GM23338 (cell line): Measurements from ENCODE around the gene KRTDAP. TPM values are rescaled to one million over a fixed set of nuclear protein-coding genes. Genes with fewer than 3 reads are reported as not detected.
A peak's percentile ranks its signal among the peaks of the same experiment; 100 is the strongest.

ENCODE experiments used
- ATAC-seq: fragments of 200-7000 bp; cut with Tn5 transposase; 3 replicates; pipeline ENCODE4 v1.9.1; 2020
- DNase-seq: peaks from one replicate; pipeline ENCODE4 v3.0.0-alpha.2; 2015; ENCODE audit warnings: low spot score
- H2AFZ ChIP-seq: fragments of 200-600 bp; sonication (generic); 2 replicates; pipeline ENCODE4 v1.8.0; 2016; ENCODE audit warnings: antibody characterized with exemption, mild to moderate bottlenecking, moderate library complexity
- H3F3A ChIP-seq: fragments of 200-600 bp; sonication (generic); replicated peaks from 2 replicates; pipeline ENCODE4 v1.8.0; 2017; ENCODE audit warnings: antibody characterized with exemption, mixed run types, low read depth
- H3K27ac ChIP-seq: fragments of 200-600 bp; sonication (generic); 2 replicates; pipeline ENCODE4 v1.6.1; 2016; ENCODE audit warnings: low read depth
- H3K27me3 ChIP-seq: fragments of 200-600 bp; sonication (generic); 2 replicates; pipeline ENCODE4 v1.8.0; 2016; ENCODE audit warnings: mild to moderate bottlenecking, mixed run types, moderate library complexity; ENCODE audit not compliant: insufficient read depth
- H3K36me3 ChIP-seq: fragments of 200-600 bp; sonication (generic); 2 replicates; pipeline ENCODE4 v1.8.0; 2016; ENCODE audit warnings: mild to moderate bottlenecking; ENCODE audit not compliant: insufficient read depth
- H3K4me1 ChIP-seq: fragments of 200-600 bp; sonication (generic); 2 replicates; pipeline ENCODE4 v1.8.0; 2016; ENCODE audit warnings: mild to moderate bottlenecking, moderate library complexity; ENCODE audit not compliant: insufficient read depth
- H3K4me2 ChIP-seq: fragments of 200-600 bp; sonication (generic); 2 replicates; pipeline ENCODE4 v1.7.1; 2017; ENCODE audit warnings: mixed run types
- H3K4me3 ChIP-seq: fragments of 200-600 bp; sonication (generic); 2 replicates; pipeline ENCODE4 v1.6.1; 2016; ENCODE audit warnings: mixed run types
- H3K79me2 ChIP-seq: fragments of 200-600 bp; sonication (generic); replicated peaks from 2 replicates; pipeline ENCODE4 v1.8.0; 2017; ENCODE audit warnings: mild to moderate bottlenecking; ENCODE audit not compliant: insufficient read depth
- H3K9me2 ChIP-seq: fragments of 200-600 bp; sonication (generic); 2 replicates; pipeline ENCODE4 v1.8.0; 2017; ENCODE audit not compliant: insufficient read depth
- H4K20me1 ChIP-seq: fragments of 200-600 bp; sonication (generic); replicated peaks from 2 replicates; pipeline ENCODE4 v1.8.0; 2017; ENCODE audit warnings: mild to moderate bottlenecking; ENCODE audit not compliant: insufficient read depth
- H3K27ac Mint-ChIP-seq: 2 replicates; pipeline ENCODE4 v1.8.0; 2020; ENCODE audit warnings: inconsistent platforms, mild to moderate bottlenecking, moderate library complexity, mixed read lengths
- H3K27me3 Mint-ChIP-seq: 3 replicates; pipeline ENCODE4 v1.8.0; 2022; ENCODE audit warnings: low read depth, mild to moderate bottlenecking, moderate library complexity, mixed read lengths, inconsistent platforms; ENCODE audit not compliant: insufficient read depth, poor library complexity
- H3K36me3 Mint-ChIP-seq: 3 replicates; pipeline ENCODE4 v1.8.0; 2021; ENCODE audit warnings: low read depth, mild to moderate bottlenecking, inconsistent platforms, moderate library complexity, mixed read lengths
- H3K4me1 Mint-ChIP-seq: 3 replicates; pipeline ENCODE4 v1.8.0; 2020; ENCODE audit warnings: mild to moderate bottlenecking, inconsistent platforms, mixed read lengths
- H3K4me3 Mint-ChIP-seq: 3 replicates; pipeline ENCODE4 v1.8.0; 2021; ENCODE audit warnings: moderate library complexity, mild to moderate bottlenecking, inconsistent platforms, mixed read lengths
- H3K9me3 Mint-ChIP-seq: 3 replicates; pipeline ENCODE4 v1.8.0; 2020; ENCODE audit warnings: moderate library complexity, mild to moderate bottlenecking, inconsistent platforms, mixed read lengths
- CREB1 ChIP-seq: fragments of 250-450 bp; sonication (Bioruptor Pico); IDR thresholded peaks from 2 replicates; pipeline ENCODE4 v1.5.0; 2020; ENCODE audit warnings: low read depth, mild to moderate bottlenecking, moderate library complexity
- EZH2 ChIP-seq: fragments of 200-600 bp; sonication (generic); IDR thresholded peaks from one replicate; pipeline ENCODE4 v1.8.0; 2017; ENCODE audit warnings: antibody characterized with exemption, mild to moderate bottlenecking, low read depth; ENCODE audit not compliant: unreplicated experiment
- EZH2phosphoT487 ChIP-seq: fragments of 200-600 bp; sonication (generic); IDR thresholded peaks from one replicate; pipeline ENCODE4 v1.8.1; 2018; ENCODE audit warnings: antibody characterized with exemption; ENCODE audit not compliant: unreplicated experiment
- JUNB ChIP-seq: IDR thresholded peaks from one replicate; pipeline ENCODE4 v1.6.1; 2016; ENCODE audit warnings: antibody characterized with exemption; ENCODE audit not compliant: unreplicated experiment
- NANOG ChIP-seq: IDR thresholded peaks from 2 replicates; pipeline ENCODE4 v1.6.1; 2016; ENCODE audit warnings: antibody characterized with exemption, borderline replicate concordance
- POLR2AphosphoS5 ChIP-seq: IDR thresholded peaks from 2 replicates; pipeline ENCODE4 v1.6.1; 2016; ENCODE audit warnings: antibody characterized with exemption, low read depth
- STAT1 ChIP-seq: IDR thresholded peaks from one replicate; pipeline ENCODE4 v1.6.1; 2016; ENCODE audit warnings: antibody characterized with exemption; ENCODE audit not compliant: unreplicated experiment
- ZNF114 ChIP-seq: fragments of 250-450 bp; sonication (Bioruptor Pico); IDR thresholded peaks from 2 replicates; pipeline ENCODE4 v1.5.0; 2020; ENCODE audit warnings: mild to moderate bottlenecking, moderate library complexity
- ZNF331 ChIP-seq: fragments of 250-450 bp; sonication (Bioruptor Pico); IDR thresholded peaks from 2 replicates; pipeline ENCODE4 v1.5.0; 2020; ENCODE audit warnings: low read depth, mild to moderate bottlenecking, moderate library complexity
- polyA plus RNA-seq: library from polyadenylated mRNA; unstranded; fragments of >200 nt; fragmentation: Nextera tagmentation; extraction: Ambion mirVana; gene quantifications from 2 replicates; pipeline ENCODE4 v1.2.1, GENCODE V29; 2016
- total RNA-seq: library from RNA; depleted of rRNA; stranded (reverse); fragments of >200 nt; shearing (Covaris generic); gene quantifications from 2 replicates; pipeline ENCODE4 v1.2.3, GENCODE V29; 2014
- TF ChIP-seq, protein P1 (sequence below): IDR thresholded peaks from 2 replicates; pipeline ENCODE4 v1.6.1; 2016; ENCODE audit warnings: antibody characterized with exemption
- TF ChIP-seq, protein P2 (sequence below): fragments of 250-450 bp; sonication (Bioruptor Pico); IDR thresholded peaks from 2 replicates; pipeline ENCODE4 v1.5.0; 2020; ENCODE audit warnings: mild to moderate bottlenecking, moderate library complexity

Gene KRTDAP
- total and polyA plus RNA-seq, 2 experiments from 2014 or later = 2.7 TPM; not detected in 1

DNA sequence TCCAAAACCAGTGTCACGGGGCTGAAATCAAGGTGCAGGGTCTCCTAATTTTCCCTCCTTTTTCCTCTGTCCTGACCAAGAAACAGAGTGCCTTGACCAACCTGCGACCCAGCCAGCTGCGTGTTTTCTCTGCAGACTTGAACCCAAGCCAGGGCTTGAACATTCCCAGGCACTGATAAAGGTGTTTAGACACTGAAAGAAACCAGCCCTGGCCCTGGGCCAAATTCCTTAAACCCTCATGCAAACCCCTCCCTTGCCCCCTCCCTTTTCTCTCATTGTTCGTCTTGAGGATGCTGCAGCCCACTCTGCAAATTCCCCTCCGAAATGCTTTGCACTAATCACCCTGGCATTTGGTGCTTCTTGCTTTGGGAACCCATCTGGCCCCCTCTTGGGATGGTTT is 51.7 kb downstream of the KRTDAP start:
- H3K4me1 ChIP-seq = no peaks in the 10 kb centered on the region
- H4K20me1 ChIP-seq = no peaks in the 10 kb centered on the region
- ATAC-seq = peak; percentile 29; the same call in 1 of the 3 replicates
- H3F3A ChIP-seq = no peaks in the 10 kb centered on the region
- peak; percentile 48 for DNase-seq
- no peak overlapping the region for H3K4me2 ChIP-seq
- no peaks in the 10 kb centered on the region for H3K27me3 ChIP-seq
- no peaks in the 10 kb centered on the region for H3K79me2 ChIP-seq
- peaks cover 5% of the 10 kb centered on the region for H3K27me3 Mint-ChIP-seq
- H2AFZ ChIP-seq = peak overlapping the region; percentile 29; the same call in 1 of the 2 replicates
- no peaks in the 10 kb centered on the region for H3K9me2 ChIP-seq
- no peaks in the 10 kb centered on the region for H3K36me3 ChIP-seq
- no peaks in the 10 kb centered on the region for H3K4me1 Mint-ChIP-seq
- no peak overlapping the region for H3K4me3 Mint-ChIP-seq
- no peak overlapping the region for H3K27ac ChIP-seq
- no peaks in the 10 kb centered on the region for H3K36me3 Mint-ChIP-seq
- H3K27ac Mint-ChIP-seq = no peak overlapping the region
- no peaks in the 10 kb centered on the region for H3K9me3 Mint-ChIP-seq
- TF ChIP-seq EZH2phosphoT487 (no peak), JUNB (no peak), POLR2AphosphoS5 (no peak)
- no peak overlapping the region for H3K4me3 ChIP-seq

DNA sequence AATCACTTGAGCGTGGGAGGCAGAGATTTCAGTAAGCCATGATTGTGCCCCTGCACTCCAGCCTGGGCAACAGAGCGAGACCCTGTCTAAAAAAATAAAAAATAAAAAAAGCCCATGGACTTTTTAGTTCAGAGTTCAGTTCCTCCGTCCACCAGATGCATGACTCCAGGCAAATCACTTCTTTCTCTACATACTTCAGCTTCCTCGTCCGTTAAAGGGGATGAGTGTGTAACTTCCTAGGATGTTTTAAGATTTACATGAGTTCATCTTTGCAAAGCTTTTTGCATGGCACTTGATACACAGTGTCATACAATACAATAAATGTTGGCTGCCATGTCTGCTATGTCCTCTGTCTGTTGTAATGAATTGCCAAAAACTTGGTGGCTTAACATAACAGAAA is 52.2 kb downstream of the KRTDAP start:
- Mint-ChIP-seq H3K9me3 (no peaks in the 10 kb centered on the region), H3K27ac (no peak overlapping the region), H3K4me3 (no peak overlapping the region), H3K27me3 (peaks cover 5% of the 10 kb centered on the region), H3K36me3 (no peaks in the 10 kb centered on the region), H3K4me1 (no peaks in the 10 kb centered on the region)
- Histone ChIP-seq H3K4me3 (no peak overlapping the region), H3K9me2 (no peaks in the 10 kb centered on the region), H3K4me2 (no peak overlapping the region), H3K4me1 (no peaks in the 10 kb centered on the region), H3K79me2 (no peaks in the 10 kb centered on the region), H3K36me3 (no peaks in the 10 kb centered on the region), H3K27ac (no peak overlapping the region), H4K20me1 (no peaks in the 10 kb centered on the region), H3F3A (no peaks in the 10 kb centered on the region), H2AFZ (0 out of 2 replicates have a peak overlapping the region, but pooled peaks have one; percentile 29), H3K27me3 (no peaks in the 10 kb centered on the region)
- no peak for TF ChIP-seq NANOG
- DNase-seq (no peak), ATAC-seq (no peak)

DNA sequence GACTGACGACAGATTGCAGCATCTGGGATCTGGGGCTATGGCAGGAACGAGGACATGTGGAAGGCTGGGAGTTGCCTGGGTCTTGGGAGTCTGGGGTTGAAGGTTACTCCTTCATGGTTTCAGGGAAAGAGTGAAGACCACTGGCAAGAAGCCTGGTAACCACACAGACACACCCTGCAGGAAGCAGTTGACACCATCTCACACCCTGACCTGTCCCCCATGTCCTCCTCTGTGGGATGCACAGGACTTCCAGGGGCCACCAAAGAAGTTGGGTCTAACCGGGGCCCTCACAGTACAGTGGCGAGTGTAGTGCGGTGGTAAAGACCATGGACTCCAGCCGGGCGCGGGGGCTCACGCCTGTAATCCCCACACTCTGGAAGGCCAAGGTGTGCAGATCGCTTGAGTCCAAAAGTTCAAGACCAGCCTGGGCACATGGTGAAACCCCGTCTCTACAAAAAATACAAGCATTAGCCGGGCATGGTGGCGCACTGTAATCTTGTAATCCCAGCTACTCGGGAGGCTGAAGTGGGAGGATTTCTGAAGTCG is 52.8 kb downstream of the KRTDAP start:
- Mint-ChIP-seq H3K4me1 (no peaks in the 10 kb centered on the region), H3K9me3 (no peaks in the 10 kb centered on the region), H3K36me3 (no peaks in the 10 kb centered on the region), H3K27me3 (peaks cover 5% of the 10 kb centered on the region), H3K4me3 (no peak overlapping the region), H3K27ac (no peak overlapping the region)
- Histone ChIP-seq H3K9me2 (no peaks in the 10 kb centered on the region), H3K4me3 (no peak overlapping the region), H3K4me2 (no peak overlapping the region), H3K27me3 (no peaks in the 10 kb centered on the region), H3K4me1 (no peaks in the 10 kb centered on the region), H3K79me2 (no peaks in the 10 kb centered on the region), H3K36me3 (no peaks in the 10 kb centered on the region), H3K27ac (no peak overlapping the region), H2AFZ (no peak overlapping the region), H4K20me1 (no peaks in the 10 kb centered on the region), H3F3A (no peaks in the 10 kb centered on the region)
- DNase-seq (no peak), ATAC-seq (no peak)
- TF ChIP-seq, protein P1, sequence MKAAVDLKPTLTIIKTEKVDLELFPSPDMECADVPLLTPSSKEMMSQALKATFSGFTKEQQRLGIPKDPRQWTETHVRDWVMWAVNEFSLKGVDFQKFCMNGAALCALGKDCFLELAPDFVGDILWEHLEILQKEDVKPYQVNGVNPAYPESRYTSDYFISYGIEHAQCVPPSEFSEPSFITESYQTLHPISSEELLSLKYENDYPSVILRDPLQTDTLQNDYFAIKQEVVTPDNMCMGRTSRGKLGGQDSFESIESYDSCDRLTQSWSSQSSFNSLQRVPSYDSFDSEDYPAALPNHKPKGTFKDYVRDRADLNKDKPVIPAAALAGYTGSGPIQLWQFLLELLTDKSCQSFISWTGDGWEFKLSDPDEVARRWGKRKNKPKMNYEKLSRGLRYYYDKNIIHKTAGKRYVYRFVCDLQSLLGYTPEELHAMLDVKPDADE = no peak
- TF ChIP-seq ZNF114 (CRISPR knock-in tag) (no peak), CREB1 (CRISPR knock-in tag) (no peak), EZH2 (no peak), ZNF331 (CRISPR knock-in tag) (no peak), POLR2AphosphoS5 (no peak), STAT1 (no peak)
- TF ChIP-seq, protein P2, sequence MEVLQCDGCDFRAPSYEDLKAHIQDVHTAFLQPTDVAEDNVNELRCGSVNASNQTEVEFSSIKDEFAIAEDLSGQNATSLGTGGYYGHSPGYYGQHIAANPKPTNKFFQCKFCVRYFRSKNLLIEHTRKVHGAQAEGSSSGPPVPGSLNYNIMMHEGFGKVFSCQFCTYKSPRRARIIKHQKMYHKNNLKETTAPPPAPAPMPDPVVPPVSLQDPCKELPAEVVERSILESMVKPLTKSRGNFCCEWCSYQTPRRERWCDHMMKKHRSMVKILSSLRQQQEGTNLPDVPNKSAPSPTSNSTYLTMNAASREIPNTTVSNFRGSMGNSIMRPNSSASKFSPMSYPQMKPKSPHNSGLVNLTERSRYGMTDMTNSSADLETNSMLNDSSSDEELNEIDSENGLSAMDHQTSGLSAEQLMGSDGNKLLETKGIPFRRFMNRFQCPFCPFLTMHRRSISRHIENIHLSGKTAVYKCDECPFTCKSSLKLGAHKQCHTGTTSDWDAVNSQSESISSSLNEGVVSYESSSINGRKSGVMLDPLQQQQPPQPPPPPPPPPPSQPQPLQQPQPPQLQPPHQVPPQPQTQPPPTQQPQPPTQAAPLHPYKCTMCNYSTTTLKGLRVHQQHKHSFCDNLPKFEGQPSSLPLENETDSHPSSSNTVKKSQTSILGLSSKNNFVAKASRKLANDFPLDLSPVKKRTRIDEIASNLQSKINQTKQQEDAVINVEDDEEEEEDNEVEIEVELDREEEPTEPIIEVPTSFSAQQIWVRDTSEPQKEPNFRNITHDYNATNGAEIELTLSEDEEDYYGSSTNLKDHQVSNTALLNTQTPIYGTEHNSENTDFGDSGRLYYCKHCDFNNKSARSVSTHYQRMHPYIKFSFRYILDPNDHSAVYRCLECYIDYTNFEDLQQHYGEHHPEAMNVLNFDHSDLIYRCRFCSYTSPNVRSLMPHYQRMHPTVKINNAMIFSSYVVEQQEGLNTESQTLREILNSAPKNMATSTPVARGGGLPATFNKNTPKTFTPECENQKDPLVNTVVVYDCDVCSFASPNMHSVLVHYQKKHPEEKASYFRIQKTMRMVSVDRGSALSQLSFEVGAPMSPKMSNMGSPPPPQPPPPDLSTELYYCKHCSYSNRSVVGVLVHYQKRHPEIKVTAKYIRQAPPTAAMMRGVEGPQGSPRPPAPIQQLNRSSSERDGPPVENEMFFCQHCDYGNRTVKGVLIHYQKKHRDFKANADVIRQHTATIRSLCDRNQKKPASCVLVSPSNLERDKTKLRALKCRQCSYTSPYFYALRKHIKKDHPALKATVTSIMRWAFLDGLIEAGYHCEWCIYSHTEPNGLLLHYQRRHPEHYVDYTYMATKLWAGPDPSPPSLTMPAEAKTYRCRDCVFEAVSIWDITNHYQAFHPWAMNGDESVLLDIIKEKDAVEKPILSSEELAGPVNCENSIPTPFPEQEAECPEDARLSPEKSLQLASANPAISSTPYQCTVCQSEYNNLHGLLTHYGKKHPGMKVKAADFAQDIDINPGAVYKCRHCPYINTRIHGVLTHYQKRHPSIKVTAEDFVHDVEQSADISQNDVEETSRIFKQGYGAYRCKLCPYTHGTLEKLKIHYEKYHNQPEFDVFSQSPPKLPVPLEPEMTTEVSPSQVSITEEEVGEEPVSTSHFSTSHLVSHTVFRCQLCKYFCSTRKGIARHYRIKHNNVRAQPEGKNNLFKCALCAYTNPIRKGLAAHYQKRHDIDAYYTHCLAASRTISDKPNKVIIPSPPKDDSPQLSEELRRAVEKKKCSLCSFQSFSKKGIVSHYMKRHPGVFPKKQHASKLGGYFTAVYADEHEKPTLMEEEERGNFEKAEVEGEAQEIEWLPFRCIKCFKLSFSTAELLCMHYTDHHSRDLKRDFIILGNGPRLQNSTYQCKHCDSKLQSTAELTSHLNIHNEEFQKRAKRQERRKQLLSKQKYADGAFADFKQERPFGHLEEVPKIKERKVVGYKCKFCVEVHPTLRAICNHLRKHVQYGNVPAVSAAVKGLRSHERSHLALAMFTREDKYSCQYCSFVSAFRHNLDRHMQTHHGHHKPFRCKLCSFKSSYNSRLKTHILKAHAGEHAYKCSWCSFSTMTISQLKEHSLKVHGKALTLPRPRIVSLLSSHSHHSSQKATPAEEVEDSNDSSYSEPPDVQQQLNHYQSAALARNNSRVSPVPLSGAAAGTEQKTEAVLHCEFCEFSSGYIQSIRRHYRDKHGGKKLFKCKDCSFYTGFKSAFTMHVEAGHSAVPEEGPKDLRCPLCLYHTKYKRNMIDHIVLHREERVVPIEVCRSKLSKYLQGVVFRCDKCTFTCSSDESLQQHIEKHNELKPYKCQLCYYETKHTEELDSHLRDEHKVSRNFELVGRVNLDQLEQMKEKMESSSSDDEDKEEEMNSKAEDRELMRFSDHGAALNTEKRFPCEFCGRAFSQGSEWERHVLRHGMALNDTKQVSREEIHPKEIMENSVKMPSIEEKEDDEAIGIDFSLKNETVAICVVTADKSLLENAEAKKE (CRISPR knock-in tag) = no peak
